WTC11 (cell line): Measurements from ENCODE around the gene HOXA7. TPM values are rescaled to one million over a fixed set of nuclear protein-coding genes. Genes with fewer than 3 reads are reported as not detected.

Source experiments
- ATAC-seq: fragments of 200-7000 bp; cut with Tn5 transposase; 2 replicates; pipeline ENCODE4 v1.10.0; 2021; ENCODE audit warnings: mild to moderate bottlenecking, moderate library complexity
- CTCF ChIA-PET: fragments of 300-600 bp; sonication (Branson Sonifier 250); formaldehyde crosslinking; loops from one replicate; lab custom pipeline; 2021; ENCODE audit warnings: antibody characterized with exemption; lab: Charles Lee
- POLR2A ChIA-PET: fragments of 350-600 bp; sonication (Branson Sonifier 250); formaldehyde crosslinking; loops from one replicate; lab custom pipeline; 2021; ENCODE audit warnings: antibody characterized with exemption; lab: Charles Lee
- DNase-seq: peaks from one replicate; pipeline ENCODE4 v3.0.0; 2021; ENCODE audit warnings: low spot score
- H3K27ac Mint-ChIP-seq: 2 replicates; pipeline ENCODE4 v1.8.0; 2021; ENCODE audit warnings: mixed read lengths
- H3K27me3 Mint-ChIP-seq: 2 replicates; pipeline ENCODE4 v1.8.0; 2021; ENCODE audit warnings: low read depth, mild to moderate bottlenecking, moderate library complexity, mixed read lengths
- H3K36me3 Mint-ChIP-seq: 2 replicates; pipeline ENCODE4 v1.8.0; 2021; ENCODE audit warnings: mixed read lengths
- H3K4me1 Mint-ChIP-seq: 2 replicates; pipeline ENCODE4 v1.8.0; 2022; ENCODE audit warnings: mixed read lengths
- H3K4me3 Mint-ChIP-seq: 2 replicates; pipeline ENCODE4 v1.8.0; 2021; ENCODE audit warnings: mild to moderate bottlenecking, moderate library complexity, mixed read lengths
- H3K9me3 Mint-ChIP-seq: 2 replicates; pipeline ENCODE4 v1.8.0; 2021; ENCODE audit warnings: mixed read lengths
- ARID4B ChIP-seq: sonication (generic); formaldehyde crosslinking; IDR thresholded peaks from 2 replicates; pipeline ENCODE4 v1.8.0; 2023; ENCODE audit warnings: missing genetic modification reagents, mild to moderate bottlenecking, borderline replicate concordance
- ATF1 ChIP-seq: sonication (generic); formaldehyde crosslinking; IDR thresholded peaks from 2 replicates; pipeline ENCODE4 v1.8.1; 2023; ENCODE audit warnings: mild to moderate bottlenecking, moderate library complexity, missing genetic modification reagents
- ATF6 ChIP-seq: sonication (generic); formaldehyde crosslinking; IDR thresholded peaks from 2 replicates; pipeline ENCODE4 v1.8.1; 2023; ENCODE audit warnings: mild to moderate bottlenecking, missing genetic modification reagents
- FOXP1 ChIP-seq: sonication (generic); formaldehyde crosslinking; IDR thresholded peaks from 2 replicates; pipeline ENCODE4 v1.8.0; 2022; ENCODE audit warnings: missing genetic modification reagents, mild to moderate bottlenecking, moderate library complexity, borderline replicate concordance
- IRF2 ChIP-seq: sonication (generic); formaldehyde crosslinking; IDR thresholded peaks from 2 replicates; pipeline ENCODE4 v1.8.0; 2022; ENCODE audit warnings: low read depth, missing genetic modification reagents, borderline replicate concordance
- JUN ChIP-seq: sonication (generic); formaldehyde crosslinking; IDR thresholded peaks from 2 replicates; pipeline ENCODE4 v1.8.0; 2023; ENCODE audit warnings: mild to moderate bottlenecking, missing genetic modification reagents
- PRRX2 ChIP-seq: fragments of 250-450 bp; sonication (Bioruptor Pico); IDR thresholded peaks from 2 replicates; pipeline ENCODE4 v1.8.0; 2021; ENCODE audit warnings: mild to moderate bottlenecking
- SMAD3 ChIP-seq: sonication (generic); formaldehyde crosslinking; IDR thresholded peaks from 2 replicates; pipeline ENCODE4 v1.8.0; 2022; ENCODE audit warnings: missing genetic modification reagents, mild to moderate bottlenecking, borderline replicate concordance
- STAT6 ChIP-seq: sonication (generic); formaldehyde crosslinking; conservative IDR thresholded peaks from 2 replicates; pipeline ENCODE4 v1.8.1; 2023; ENCODE audit warnings: mild to moderate bottlenecking, low read depth, missing genetic modification reagents, moderate library complexity
- TCF7 ChIP-seq: sonication (generic); formaldehyde crosslinking; IDR thresholded peaks from 2 replicates; pipeline ENCODE4 v1.8.0; 2022; ENCODE audit warnings: mild to moderate bottlenecking, low read depth, missing genetic modification reagents, moderate library complexity
- USF2 ChIP-seq: sonication (generic); formaldehyde crosslinking; IDR thresholded peaks from 2 replicates; pipeline ENCODE4 v1.8.1; 2023; ENCODE audit warnings: mild to moderate bottlenecking, missing genetic modification reagents, moderate library complexity
- ZBTB43 ChIP-seq: sonication (generic); formaldehyde crosslinking; IDR thresholded peaks from 2 replicates; pipeline ENCODE4 v1.8.1; 2023; ENCODE audit warnings: mild to moderate bottlenecking, missing genetic modification reagents
- ZNF263 ChIP-seq: sonication (generic); formaldehyde crosslinking; IDR thresholded peaks from 2 replicates; pipeline ENCODE4 v1.8.1; 2022; ENCODE audit warnings: low read depth, mild to moderate bottlenecking, moderate library complexity, missing genetic modification reagents
- ZNF281 ChIP-seq: sonication (generic); formaldehyde crosslinking; IDR thresholded peaks from 2 replicates; pipeline ENCODE4 v1.8.0; 2023; ENCODE audit warnings: mild to moderate bottlenecking, missing genetic modification reagents
- ZNF396 ChIP-seq: fragments of 250-450 bp; sonication (Bioruptor Pico); IDR thresholded peaks from 2 replicates; pipeline ENCODE4 v1.8.0; 2021; ENCODE audit warnings: mild to moderate bottlenecking, moderate library complexity, borderline replicate concordance
- ZNF512 ChIP-seq: sonication (generic); formaldehyde crosslinking; IDR thresholded peaks from 2 replicates; pipeline ENCODE4 v1.8.1; 2022; ENCODE audit warnings: missing genetic modification reagents, borderline replicate concordance
- total RNA-seq: library from RNA; stranded (reverse); gene quantifications from 3 replicates; pipeline ENCODE4 v1.2.3, GENCODE V29; 2021
- TF ChIP-seq, protein P1 (sequence below): sonication (generic); formaldehyde crosslinking; IDR thresholded peaks from 2 replicates; pipeline ENCODE4 v1.8.0; 2022; ENCODE audit warnings: mild to moderate bottlenecking, missing genetic modification reagents
- TF ChIP-seq, protein P2 (sequence below): sonication (generic); formaldehyde crosslinking; IDR thresholded peaks from 2 replicates; pipeline ENCODE4 v1.8.0; 2022; ENCODE audit warnings: mild to moderate bottlenecking, missing genetic modification reagents

The HOXA7 gene
- total RNA-seq, 1 experiment from 2014 or later = not detected

GRCh38 chr7:27192546-27193334 lies 36.3 kb upstream of the HOXA7 start:
- peak; percentile 4 for ATAC-seq
- H3K27ac Mint-ChIP-seq = no peak overlapping the region
- no peak for DNase-seq
- no peaks in the 10 kb centered on the region for H3K9me3 Mint-ChIP-seq
- H3K4me3 Mint-ChIP-seq = peak overlapping the region; percentile 14; the same call in 1 of the 2 replicates
- peaks cover 23% of the 10 kb centered on the region for H3K4me1 Mint-ChIP-seq
- peaks cover 100% of the 10 kb centered on the region for H3K27me3 Mint-ChIP-seq
- POLR2A ChIA-PET = no interaction called here
- CTCF ChIA-PET = interaction anchor here (0.7 to 5.5 kb wide), 3 partner anchors 13 to 49 kb away, joined by 3 to 34 read pairs (median 32); partner anchors contain the start of gene EVX1
- no peaks in the 10 kb centered on the region for H3K36me3 Mint-ChIP-seq
- TF ChIP-seq ZNF512 (no peak), ATF1 (CRISPR knock-in tag) (no peak), JUN (CRISPR knock-in tag) (no peak), IRF2 (CRISPR knock-in tag) (no peak), ATF6 (no peak), ZNF396 (no peak), FOXP1 (CRISPR knock-in tag) (no peak), STAT6 (no peak), SMAD3 (CRISPR knock-in tag) (no peak), TCF7 (no peak), PRRX2 (CRISPR knock-in tag) (no peak), USF2 (CRISPR knock-in tag) (no peak), ZNF281 (CRISPR knock-in tag) (no peak), ZNF263 (no peak), ZBTB43 (CRISPR knock-in tag) (no peak), ARID4B (no peak)
- TF ChIP-seq, protein P1, sequence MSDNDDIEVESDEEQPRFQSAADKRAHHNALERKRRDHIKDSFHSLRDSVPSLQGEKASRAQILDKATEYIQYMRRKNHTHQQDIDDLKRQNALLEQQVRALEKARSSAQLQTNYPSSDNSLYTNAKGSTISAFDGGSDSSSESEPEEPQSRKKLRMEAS (CRISPR knock-in tag) = no peak
- TF ChIP-seq, protein P2, sequence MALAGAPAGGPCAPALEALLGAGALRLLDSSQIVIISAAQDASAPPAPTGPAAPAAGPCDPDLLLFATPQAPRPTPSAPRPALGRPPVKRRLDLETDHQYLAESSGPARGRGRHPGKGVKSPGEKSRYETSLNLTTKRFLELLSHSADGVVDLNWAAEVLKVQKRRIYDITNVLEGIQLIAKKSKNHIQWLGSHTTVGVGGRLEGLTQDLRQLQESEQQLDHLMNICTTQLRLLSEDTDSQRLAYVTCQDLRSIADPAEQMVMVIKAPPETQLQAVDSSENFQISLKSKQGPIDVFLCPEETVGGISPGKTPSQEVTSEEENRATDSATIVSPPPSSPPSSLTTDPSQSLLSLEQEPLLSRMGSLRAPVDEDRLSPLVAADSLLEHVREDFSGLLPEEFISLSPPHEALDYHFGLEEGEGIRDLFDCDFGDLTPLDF (CRISPR knock-in tag) = no peak
